Activated CD8-positive, alpha-beta memory T cell treated with anti-CD3 and anti-CD28 coated beads, Interleukin-2, amount 50 U/mL, for 1 hour (primary cell): ENCODE results near the gene DOCK1.

ENCODE experiments used
- DNase-seq: peaks from one replicate; pipeline ENCODE4 v3.0.0-alpha.2; 2020; ENCODE audit errors: extremely low read depth

Gene DOCK1

DNA sequence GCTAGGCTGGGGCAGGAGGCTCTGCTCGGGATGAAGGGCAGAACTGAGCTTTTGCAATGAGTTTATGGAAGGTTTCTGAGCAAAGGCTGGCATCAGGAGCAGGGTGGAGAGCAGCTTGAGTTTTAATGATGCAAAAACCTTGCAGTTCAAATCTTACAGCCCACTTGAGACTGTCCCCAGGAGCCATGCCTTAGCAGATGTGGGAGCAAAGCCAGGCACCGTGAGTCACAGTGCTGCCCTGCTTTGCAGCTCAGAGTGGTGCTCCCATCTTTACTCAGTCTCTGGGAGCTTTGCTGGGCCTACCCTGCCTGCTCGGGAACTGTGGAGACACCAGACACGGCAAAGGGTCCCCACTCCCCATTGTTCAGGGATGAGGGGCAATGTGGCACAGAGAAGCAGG lies 521.5 kb downstream of the DOCK1 start:
- DNase-seq = no peak

DNA sequence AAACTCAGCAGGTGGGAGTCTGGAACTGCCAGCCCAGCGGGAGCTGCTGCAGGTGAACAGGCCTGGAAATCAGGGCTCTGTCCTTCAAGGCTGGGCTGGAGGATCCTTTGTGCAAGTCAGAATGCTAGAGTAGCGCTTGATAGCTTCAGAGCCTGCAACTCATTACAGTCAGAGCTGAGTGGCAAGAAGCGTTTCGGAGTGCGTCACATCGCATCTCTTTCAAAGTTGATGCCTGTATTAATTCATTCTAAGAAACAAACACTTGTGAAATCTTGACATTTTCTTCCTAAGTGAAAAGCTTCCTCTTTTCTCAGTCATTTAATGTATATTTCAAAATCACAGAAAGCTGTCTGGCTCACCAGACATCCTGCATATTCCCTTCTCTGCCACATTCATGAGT lies 522.7 kb downstream of the DOCK1 start:
- no peak for DNase-seq

DNA sequence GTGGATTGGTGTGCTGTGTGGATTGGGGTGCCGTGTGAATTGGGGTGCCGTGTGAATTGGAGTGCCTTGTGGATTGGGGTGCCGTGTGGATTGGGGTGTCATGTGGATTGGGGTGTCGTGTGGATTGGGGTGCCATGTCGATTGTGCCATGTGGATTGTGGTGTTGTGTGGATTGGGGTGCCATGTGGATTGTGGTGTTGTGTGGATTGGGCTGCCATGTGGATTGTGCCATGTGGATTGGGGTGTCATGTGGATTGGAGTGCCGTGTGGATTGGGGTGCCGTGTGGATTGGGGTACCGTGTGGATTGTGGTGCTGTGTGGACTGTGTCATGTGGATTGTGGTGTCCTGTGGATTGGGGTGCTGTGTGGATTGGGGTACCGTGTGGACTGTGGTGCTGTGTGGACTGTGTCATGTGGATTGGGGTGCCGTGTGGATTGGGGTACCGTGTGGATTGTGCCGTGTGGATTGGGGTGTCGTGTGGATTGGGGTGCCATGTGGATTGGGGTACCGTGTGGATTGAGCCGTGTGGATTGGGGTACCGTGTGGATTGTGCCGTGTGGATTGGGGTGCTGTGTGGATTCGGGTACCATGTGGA lies 523.3 kb downstream of the DOCK1 start:
- no peak for DNase-seq

DNA sequence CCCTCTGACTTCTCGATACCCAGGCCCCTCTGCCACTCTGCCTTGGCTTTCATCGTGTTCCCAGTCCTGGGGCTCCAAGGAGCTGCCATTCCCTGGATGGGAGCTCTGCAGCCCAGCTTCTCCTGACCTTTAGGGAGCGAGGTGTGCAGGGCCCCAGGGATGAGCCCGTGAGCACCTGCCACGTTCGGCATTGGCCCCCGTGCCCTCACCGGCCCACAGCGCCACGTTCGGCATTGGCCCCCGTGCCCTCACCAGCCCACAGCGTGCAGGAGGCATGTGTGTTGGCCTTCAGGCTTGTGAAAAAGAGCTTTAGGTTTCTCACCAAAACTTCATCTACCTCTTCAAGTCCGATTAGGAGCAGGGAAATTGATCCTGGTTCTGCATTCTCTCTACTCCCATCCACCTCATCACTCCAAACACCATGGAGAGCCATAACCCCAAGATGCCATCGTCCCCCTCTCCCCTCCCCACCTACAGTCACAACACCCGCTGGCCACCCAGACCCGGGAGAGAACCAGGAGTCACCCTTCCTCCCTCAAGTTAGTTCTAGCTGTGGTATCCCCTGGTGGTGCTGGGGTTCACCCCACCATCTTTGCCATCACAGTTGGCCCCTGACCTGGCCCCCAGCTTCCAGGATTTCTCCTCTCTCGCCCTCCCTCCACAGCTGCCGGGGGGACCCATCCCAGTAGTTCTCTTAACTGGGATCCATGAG lies 524.5 kb downstream of the DOCK1 start:
- DNase-seq = no peak

DNA sequence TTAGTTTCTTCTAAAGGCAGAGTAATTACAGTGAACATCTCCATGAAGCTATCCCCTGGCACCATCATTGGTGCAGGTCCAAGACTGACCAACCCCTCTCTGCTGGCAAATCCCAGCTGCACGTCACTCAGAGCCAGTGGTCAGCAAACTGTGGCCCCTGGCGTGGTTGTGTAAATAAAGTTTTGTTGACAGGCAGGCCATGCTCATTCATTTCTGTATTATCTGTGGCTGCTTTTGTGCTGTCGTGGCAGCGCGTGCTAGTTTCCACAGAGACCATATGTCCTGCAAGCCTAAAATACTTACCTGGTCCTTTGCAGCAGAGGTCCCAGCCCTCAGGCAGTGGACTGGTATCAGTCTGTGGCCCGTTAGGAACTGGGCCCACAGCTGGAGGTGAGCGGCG lies 526.3 kb downstream of the DOCK1 start:
- no peak for DNase-seq

DNA sequence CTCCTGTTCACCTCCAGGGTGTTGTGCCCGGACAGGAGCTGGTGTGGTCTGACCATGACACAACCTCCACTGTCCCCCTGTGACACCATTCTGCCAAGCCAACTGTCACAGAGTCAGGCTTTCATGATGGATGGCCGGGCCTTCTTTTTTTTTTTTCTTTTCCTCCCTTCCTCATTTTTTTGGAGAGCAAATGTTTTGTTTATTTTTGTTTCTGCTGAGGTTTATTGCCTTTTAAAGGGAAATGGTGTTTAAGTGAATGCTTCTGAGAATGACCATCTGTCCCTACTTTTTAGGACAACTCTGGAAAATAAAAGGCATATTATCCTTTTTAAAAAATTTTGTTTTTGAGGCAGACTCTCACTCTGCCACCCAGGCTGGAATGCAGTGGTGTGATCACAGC lies 528.8 kb downstream of the DOCK1 start:
- DNase-seq = no peak

DNA sequence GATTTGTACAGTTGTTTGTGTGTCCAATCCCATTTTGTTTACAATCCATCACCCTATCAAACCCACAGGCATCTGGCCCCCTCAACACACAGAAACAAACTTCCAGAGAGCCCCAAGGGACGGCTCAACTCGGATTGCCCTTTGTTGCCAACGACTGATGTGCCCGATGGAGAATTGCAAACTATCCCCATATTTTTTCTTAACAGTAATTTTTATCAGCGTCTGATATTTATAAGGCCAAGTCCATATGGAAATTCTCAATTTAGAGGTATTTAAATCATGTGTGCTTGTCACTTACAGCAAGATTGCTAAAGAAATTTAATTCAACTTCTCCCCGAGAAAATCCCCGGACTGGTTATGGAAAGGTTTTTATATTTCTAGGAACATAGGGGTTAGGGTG lies 530.0 kb downstream of the DOCK1 start:
- DNase-seq = no peak

DNA sequence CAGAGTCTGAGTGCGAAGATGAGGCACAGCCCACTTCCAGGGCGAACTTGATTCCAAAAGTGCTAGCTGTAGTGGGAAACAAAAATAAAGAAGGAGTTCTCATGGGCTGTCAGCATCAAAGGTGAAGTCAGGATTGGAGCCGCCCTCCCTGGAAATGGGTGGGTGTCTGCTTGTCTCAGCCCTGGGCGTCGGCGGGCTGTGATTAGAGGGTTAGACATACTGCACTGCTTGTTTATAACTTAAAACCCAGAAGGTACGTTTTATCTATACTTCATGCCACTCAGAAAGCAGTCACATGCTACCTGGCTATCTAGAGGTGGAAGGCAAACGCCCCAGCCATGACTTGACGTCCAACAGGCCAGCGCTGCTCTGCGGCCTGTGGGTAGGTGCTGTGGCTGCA lies 535.1 kb downstream of the DOCK1 start:
- no peak for DNase-seq

DNA sequence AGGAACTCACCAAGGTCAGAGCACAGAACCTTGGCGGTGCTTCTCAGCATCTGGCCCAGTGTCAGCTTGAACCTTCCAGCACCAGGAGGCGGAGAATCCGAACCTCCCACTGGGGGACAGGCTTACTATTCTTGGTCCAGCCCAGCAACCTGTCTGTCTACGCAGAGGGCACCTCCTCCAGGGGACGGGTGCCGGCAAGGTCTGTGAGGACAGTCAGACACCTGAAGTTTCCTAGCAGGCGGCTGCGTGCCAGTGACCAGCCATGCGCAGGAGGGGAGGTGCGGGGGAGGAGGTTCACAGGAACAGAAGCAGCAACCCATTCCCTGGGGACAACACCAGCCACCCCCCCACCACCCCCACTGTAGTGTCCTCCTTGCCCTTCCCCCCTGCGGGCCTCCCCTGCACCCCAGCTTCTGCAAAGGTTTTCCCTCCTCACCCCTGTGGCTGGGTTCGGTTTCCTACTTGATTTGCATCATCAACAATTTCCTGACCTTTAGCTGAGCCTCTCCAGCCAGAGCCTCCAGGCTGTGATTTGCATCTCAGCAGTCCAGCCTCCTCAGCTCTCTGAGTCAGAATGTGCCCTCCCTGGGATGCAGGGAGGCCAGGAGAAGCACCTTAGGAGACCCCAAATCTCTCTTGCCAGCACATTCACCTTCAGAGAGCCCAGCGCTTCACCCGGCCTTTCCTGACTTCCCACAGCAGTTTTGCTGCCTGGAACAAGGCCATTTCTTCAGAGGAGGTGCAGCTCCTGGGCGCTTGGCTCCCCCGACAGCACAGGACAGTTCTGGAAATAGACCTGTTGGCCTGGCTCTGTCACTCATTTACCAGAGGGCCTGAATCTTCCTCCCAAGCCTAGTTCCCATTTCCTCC lies 536.4 kb downstream of the DOCK1 start:
- DNase-seq = no peak

DNA sequence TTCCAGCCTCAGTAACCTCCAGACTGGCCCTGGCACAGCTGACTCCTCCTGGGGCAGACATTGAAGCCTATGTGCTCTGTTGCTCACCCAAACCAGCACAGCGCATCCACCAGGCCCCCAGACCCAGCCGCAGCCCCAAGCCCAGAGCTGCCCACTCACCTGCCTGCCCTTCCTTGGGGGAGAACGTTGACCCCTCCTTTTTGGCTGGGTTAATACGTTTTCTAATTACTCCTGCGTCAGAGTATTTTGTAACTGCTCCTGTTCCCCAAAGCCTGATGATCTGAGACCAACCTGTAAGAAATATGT lies 536.9 kb downstream of the DOCK1 start:
- DNase-seq = no peak

DNA sequence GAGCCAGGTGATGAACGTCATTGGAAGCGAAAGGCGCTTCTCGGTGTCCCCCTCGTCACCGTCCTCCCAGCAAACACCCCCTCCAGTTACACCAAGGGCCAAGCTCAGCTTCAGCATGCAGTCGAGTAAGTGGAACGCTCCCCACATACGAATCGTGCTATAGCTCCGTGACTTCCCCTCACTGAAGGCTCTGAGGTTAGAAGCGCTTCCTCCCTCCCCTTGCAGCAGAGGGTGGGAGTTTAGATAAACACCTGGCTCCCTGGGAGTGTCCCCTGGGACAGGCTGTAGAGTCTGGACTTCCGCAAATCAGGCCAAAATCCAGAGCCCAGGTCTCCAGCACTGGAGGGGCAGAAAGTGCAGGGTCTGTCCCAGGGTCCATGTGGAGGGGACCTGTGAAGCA lies 538.9 kb downstream of the DOCK1 start:
- no peak for DNase-seq

DNA sequence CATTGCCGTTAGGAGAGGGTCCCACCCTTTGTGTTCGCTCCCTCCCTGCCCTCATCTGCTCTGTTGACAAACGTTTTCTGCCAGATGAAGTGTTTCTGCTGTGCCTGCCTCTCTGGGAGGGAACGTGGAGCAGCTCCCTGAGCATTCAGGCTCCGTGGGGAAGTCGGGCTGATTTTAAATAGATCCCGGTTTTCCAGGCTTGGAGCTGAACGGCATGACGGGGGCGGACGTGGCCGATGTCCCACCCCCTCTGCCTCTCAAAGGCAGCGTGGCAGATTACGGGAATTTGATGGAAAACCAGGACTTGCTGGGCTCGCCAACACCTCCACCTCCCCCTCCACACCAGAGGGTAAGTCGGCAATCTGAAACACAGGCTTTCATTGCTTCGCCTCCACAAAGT lies 542.0 kb downstream of the DOCK1 start:
- no peak for DNase-seq

DNA sequence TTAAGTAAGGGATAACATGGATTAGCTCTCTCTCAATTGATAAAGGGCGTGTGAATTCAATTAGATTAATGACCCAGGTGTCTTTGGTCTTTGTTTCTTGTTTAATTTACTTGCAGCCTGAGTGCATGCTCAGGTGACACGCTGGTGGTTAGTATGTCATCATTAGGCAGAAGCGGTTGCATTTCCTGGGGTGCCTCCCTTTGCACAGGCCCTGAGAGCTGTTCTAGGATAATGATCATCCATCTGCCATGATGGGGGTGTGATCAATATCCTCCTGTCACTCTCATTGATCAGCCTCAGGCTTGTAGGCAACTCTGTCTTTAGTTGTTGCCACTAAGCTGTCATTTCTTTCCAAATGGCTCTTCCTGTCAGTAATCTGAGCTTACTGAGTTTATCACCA lies 544.3 kb downstream of the DOCK1 start:
- DNase-seq = no peak

DNA sequence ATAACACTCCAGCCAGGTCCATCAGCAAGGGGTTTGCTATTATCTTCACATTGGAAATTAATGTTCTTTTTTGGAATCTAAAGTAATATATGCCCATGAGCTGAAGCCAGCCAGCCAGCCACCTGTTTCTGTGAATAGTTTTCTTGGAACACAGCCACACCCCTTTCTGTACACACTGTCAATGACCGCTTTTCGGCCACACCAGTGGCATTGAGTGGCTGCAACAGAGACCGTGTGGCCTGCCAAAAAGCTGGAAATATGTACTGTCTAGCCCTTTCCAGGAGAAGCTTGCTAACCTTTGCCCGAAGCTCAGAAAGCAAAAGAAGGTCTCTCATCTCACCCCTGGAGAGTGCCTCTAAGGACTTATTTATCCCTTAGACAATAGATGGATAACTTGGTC lies 545.4 kb downstream of the DOCK1 start:
- DNase-seq = no peak

DNA sequence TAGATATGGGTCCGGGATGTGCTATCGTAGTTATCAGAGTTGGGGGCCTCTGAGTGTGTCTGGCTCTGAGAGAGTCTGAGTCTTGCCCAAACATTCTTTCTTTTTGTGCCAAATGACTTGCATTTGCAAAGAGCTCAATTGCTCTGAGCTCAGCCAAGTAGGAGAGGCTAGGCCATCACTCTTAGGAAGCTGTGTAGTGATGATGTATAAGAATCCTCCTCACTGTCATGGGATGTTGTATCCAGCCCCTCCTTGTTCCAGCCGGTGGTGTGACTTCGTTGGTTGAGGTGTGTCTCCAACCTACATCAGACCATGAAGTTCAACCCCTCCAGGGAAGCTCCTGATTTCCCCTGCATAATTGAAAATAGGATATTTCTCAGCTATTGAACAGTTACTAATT lies 546.4 kb downstream of the DOCK1 start:
- DNase-seq = no peak

DNA sequence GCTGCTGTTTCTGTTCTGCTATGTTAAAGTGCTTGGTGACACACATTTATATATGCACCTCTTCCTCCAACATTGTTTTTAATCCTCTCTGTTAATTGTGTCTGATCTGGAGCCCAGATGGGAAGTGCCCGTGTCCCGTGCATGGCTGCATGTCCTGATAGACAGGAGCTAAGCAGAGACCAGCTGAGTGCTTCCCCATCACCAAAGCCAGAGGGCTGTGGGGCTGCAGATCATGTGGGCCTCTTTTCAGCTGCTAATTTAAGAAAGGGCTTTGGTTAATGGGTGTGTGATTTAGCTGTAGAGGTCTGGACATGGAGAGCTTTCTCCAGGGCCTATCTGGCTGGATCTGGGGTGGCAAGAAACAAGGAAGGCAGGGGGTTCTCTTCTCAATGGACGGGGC lies 547.3 kb downstream of the DOCK1 start:
- no peak for DNase-seq

DNA sequence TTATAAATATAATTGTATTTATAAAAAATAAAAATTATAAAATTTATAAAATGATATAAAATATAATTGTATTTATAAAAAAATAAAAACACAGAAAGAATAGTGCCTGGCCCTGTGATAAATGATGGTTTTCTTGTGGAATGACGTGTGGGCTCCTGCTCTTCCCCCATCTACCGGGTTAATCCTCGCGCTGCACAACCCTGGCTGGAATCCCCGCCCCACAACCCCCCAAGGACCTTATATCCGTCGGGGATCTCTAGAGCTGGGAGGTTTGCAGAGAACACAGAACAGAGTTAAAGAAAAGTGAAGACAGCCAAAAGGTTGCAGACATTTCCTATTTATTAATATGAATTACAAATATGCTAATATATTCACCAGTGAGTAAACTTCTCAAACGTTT lies 548.5 kb downstream of the DOCK1 start:
- DNase-seq = no peak

DNA sequence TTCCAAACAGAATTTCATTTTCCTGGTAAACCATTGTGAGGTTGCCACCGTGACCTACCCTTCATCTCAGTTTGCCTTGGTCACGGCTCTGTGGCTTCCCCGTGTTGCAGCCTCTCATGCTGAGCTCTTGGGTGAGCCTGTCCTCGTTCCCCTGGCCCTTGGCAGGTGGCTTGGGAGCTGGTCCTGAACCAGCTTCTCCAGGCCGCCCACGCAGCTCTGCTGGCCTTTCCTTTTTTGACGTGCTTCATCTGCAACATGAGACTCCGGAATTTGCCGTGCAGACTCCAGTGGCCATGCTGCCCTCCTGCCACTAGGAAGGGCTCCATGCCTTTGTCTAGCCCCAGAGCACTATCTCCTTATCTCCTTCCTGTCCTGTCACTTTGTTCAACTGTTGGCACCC lies 550.9 kb downstream of the DOCK1 start:
- no peak for DNase-seq

DNA sequence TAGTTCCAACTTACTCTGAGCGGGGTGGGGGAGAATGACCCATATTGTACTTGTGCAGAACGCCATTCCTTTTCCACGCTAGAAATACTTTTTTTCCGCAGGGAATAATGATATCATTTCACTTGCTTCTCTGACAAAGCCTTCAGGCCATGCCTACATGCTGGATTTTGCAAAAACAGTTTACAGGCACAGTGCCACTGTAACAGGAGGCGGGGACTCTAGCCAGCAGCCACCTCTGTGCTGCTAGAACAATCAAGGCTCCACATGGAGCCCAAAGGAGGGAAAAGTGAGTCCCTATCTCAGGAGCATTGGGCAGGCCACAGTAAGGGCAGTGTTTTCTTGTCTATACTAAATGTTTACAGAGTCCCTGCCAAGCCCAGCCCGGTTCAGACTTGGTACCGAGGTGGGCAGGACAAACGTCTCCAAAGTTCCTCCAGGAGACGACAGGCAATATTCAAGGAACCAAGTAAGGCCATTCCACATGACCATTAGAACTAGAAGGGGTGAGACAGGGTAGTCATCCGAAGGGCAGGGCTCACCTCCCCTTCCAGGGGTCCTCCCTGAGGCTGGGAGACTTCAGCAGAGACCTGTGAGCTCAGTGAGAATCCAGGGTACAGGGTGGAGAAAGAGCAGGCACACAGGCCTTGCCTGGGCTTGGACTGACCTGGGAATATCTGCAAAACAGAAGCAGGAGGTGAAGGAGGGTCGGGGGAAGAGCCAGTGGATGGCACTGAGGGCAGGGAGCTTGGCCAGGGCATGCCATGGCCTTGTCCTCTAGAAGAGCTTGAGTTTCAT lies 553.0 kb downstream of the DOCK1 start:
- DNase-seq = no peak

DNA sequence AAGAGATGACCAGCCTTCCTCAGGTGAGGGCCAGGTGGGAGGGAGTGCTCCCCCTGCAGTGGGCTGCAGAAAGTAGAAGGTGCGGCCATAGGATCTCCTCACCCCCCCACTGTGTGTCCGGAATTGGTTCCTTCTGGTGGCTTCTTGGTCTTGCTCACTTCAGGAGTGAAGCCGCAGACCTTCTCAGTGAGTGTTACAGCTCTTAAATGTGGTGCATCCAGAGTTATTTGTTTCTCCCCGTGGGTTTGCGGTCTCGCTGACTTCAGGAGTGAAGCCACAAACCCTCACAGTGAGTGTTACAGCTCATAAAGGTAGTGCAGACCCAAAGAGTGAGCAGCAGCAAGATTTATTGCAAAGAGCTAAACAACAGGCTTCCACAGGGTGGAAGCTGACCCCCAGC lies 553.6 kb downstream of the DOCK1 start:
- DNase-seq = no peak

DNA sequence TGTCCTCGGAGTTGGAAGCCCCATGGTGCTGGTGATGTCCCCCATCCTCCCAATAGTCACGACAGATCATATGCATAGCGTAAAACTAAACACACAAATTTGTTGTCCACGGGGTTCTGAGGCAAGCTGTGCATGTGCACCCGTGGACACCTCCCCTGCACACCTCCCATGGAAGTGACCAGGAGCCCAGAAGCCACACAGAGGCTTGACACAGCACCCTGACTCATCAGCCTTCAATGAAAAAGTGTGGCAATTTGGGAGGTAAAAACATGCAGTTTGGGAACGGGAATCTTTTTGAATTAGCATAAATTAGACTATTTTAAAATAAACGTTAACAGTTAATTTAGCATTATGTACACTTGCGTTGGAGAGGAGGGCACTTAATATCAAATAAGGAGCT lies 554.7 kb downstream of the DOCK1 start:
- no peak for DNase-seq

DNA sequence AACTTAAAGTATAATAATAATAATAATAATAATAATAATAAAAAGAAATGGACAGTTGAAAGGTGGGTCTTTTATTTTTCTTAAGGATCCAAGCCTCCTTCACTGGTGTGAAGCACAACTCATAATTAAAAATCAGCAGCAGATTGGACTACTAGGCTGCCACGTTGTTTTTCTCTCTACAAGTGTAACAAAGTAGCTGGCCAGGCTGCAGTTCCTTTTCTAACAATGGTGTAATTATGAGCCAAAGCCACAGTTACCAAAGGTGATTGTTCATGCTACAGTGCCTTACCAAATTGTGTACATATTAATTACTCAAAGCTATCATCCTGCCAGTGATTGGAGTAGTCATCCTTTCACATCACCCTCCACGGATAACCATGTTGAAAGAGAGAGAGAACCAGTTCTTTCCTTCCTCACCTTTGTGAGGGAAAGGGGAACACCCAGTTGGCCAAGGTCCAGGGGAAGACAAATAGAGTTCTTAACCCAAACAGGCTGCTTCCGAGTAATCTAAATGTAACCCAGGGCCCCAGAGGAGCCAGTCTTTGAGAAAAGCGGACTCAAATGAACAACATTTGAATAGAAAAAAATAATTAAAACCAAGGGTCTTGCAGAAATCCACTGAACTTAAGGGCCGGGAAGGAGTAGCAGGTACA lies 557.5 kb downstream of the DOCK1 start:
- DNase-seq = no peak
